ENCODE results near the gene HOMER2.

- no peak for TF ChIP-seq CTCF (IDR thresholded peaks at IDR 0.05 in 8 of 11, conservative IDR thresholded peaks at IDR 0.05 in 3 of 11)
- TF ChIP-seq POLR2AphosphoS5 (IDR thresholded peaks at IDR 0.05): no peak
Measured at GRCh38 chr15:82900511-82901060, 51.9 kb downstream of the HOMER2 start.
